Activated CD8-positive, alpha-beta memory T cell treated with anti-CD3 and anti-CD28 coated beads, Interleukin-2, amount 50 U/mL, for 24 hours (primary cell): Measurements from ENCODE around the gene CCNH.

Experiments
- DNase-seq: peaks from one replicate; pipeline ENCODE4 v3.0.0-alpha.2; 2020; ENCODE audit errors: extremely low read depth

The CCNH gene

DNA sequence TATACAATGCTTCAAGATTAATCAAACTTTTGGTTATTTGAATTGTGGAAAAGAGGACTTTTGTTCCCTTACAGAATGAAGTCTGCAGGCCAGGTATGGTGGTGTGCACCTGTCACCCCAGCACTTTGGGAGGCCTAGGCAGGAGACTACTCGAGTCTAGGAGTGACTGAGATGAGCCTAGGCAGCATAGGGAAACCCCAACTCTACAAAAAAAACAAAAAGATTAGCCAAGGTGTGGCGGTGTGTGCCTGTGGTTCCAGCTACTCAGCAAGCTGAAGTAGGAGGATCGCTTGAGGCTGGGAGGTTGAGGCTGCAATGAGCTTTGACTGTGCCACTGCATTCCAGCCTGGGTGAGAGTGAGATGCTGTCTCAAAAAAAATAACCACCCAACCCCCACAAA, 9.3 kb downstream of the CCNH start:
- no peak for DNase-seq

DNA sequence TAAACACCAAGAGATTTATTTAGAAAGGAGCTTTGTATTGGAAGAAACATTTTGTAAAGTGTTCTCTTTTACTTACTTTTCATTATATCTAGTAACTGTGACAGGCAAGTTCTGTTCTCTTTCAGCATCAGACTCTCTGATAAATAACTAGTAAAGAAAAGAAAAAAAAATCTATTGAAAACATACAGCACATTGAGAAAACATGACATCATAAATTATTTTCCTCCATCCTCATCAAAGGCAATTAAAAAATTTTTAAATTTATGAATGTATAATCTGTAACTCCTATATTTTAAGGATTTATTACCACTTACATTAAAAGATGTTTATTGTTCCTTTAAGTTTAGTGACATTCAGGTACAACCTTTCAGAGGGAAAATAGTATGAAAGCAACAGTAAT, 11.1 kb downstream of the CCNH start:
- no peak for DNase-seq

GRCh38 chr5:87400305-87400899, 12.3 kb downstream of the CCNH start:
- no peak for DNase-seq

DNA sequence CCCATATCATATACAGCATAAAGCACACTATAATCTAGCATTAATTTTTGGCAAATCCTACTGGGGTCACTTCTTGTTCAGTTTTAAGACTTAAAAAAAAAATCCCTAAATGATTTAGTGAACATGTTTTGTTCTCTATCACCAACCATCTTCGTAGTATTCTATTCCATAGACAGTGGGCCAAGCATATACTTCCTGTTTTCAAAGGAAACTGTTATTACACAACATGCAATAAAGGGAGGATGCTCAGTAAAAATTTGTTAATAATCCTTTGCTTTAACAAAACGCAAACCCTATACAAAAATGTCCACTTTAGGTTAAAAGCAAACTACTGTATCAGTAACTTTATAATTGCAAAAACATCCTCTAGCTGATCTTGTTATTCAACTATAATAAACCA, 13.0 kb downstream of the CCNH start:
- no peak for DNase-seq

DNA sequence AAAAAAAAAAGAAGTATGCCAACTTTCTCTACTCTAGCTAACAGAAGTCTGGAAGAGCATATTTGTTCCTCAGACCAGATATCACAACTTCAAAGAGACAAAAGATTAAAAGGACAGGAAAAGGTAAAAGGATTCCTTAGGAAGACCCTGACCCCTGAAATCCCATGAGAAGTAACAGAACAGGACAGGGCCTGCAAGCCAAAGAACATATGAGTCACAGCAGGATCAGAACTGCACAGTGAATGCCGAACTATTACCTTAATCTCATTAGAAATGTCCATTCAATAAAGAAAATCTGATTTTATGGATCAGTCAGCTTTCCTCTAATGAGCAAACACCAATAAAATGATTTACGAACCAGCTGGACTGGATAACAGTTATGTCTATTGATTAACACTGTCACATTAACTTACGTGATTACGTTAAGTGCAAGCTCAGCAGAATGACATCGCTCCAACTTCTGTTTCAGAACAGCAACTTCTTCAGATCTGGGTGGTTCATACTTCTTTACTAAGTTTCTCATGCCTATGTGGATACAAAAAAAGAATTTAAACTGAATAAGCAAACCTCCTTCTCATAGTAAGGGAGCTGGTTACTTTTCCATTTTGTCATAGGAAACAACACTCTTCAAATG, 13.6 kb downstream of the CCNH start:
- DNase-seq, result no peak

DNA sequence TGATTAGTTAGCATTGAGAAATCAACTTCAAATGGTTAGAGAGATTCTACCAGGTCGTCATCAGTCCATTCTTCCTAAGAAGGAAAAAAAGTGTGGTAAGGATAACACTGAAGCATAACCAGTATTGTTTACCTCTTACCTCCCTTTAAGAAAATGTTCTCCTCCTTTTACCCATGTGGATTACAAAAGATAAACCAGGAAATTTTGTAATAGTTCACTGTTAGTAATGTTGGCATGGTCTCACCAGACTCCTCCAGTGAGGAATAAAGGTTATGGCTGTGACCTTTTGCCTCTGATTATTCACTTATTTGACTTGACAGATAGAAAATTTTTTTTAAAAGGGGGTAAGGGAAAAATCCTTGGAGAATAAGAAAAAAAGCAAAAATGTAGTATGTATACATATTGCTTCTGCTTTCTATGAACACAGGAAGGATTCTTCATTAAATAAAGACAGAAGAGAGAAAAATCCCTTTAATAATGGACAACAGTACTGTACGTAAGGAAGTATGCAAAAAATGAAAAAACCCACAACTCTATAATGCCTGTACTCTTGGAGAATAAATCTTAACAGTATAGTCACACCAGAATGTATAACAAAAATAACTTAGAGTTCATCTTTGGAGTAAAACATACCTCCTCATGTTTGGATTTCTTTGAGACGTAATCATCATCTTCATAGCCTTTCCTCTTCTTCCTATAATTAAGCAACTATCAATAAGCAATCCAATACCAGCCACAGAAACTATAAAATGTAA, 18.1 kb downstream of the CCNH start:
- no peak for DNase-seq

GRCh38 chr5:87393331-87393730, 19.4 kb downstream of the CCNH start:
- DNase-seq, result no peak

DNA sequence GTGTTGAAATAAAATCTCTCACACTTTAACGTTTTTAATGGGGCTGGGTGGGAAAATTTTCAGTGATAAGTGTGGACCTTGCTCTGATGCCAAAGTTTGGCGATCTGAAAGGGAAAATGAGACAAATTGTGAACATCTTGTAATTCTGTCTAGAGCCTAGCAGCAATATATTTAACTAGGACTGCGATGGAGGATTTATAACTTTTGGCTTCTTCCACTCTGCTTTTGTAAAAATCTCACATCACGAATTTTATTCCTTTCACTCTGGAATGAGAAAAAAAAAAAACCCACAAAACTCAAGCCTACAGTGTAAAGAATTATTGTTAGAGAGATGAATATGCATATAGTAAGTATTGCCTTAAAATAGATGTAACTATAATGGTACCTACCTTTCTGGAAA, 19.9 kb downstream of the CCNH start:
- DNase-seq, result no peak

DNA sequence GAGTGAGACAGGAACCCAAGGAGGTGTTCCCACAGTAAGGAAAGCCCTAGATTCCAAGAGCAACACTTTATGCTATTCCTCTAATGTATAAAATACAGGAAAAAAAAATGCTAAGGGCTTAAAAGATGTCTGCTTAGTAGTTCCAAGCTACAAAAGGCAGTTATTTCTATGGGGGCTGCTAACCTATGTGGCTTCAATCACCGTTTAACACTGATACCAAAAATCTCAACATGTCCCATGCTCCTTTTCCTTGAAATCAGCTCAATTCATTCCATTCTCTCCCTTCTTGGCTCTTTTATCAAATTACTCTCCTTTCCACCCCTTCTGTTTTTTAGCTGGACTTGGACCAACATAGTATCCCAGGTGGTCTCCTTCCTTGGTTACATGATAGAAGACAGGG, 20.6 kb downstream of the CCNH start:
- DNase-seq, result no peak

- no peak for DNase-seq
These were observed 22.0 kb downstream of the CCNH start for GRCh38 chr5:87390576-87391199.

GRCh38 chr5:87390075-87390474, 22.7 kb downstream of the CCNH start:
- DNase-seq, result no peak

DNA sequence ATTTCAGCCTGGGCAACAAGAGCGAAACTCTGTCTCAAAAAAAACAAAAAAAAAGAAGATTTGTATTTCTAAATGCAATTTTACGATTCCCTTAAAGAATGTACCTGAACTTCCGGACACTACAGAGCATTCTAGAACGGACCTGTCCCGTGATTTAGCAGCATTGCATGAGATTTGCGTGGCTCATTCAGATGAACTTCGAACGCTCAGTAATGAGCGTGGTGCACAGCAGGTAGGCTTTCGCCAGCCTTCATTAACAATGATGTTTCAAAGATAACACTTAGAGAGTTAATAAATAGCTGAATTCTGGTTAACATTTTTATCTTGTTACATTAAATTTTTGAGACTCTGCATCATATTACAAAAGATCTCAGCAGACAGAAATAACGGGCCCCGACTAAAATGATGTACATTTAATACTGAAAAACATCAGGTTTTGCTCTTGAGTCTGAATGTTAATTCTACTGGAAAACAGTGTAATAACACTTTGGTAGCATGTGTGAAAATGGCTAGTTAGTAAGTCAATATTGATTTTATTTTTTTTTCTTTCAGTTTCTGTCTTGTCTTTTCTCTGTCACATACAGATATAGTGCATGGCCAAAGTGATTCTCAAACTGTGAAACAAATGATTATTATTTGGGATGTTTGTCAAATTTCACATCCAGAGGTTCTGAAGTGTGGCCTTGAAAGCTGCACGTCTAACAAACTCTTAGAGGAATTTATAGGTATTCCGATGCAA, 23.3 kb downstream of the CCNH start:
- no peak for DNase-seq

GRCh38 chr5:87388129-87388528, 24.6 kb downstream of the CCNH start:
- no peak for DNase-seq

- no peak for DNase-seq
These were observed 26.9 kb downstream of the CCNH start for GRCh38 chr5:87385802-87386201.

DNA sequence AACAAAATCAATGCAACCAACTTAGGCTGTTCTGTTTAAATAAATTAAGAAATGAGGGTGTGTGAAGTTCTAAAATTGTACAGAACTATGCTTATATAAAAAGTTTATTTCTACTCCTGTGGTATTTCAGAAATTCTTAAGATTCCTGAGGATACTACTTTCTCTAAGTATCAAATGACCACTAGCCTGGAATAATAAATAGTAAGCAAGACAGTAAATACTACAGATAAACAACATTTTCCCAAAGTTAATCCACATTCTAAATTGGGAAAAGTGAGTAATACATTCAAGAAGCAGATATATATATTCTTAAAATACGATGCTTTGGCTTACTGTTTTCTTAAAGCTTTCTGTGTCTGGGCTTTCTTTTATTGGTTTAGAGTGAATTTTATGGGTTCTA, 29.5 kb downstream of the CCNH start:
- DNase-seq, result no peak

DNA sequence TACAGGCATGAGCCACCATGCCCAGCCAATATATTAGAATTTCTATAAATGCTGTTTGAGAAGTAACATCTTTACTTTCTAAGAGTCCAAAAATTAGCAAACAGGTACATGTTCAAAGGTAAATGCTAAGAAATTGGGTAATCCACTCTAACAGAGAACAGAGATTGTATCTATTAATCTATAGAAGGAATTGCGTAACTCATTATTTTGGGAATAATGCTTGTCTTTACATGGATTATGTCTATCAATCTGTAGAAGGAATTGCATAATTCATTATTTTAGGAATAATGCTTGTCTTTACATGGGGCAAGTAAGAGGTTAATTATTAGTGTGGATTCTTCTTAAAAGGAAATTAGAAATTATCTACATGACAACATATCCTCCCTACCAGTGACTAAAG, 30.5 kb downstream of the CCNH start:
- DNase-seq, result no peak

DNA sequence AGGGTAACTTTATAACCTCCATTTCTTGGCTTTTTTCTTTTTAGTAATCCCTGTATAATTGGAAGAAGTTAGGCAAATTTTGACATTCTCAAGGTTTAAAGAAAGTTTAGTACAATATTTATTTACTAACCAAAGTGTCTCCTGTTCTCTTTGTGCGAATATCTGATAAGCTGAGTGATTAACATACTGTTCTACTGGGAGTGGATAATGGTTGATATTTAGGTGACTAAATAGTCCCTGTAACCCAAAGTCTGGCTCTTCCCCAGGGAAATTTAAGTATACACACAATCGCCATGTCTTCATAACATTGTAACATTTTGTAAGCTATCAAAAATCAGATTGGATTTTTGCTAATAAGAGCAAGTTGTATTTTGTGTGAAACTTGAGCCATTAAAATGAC, 40.0 kb downstream of the CCNH start:
- no peak for DNase-seq

GRCh38 chr5:87369431-87369830, 43.3 kb downstream of the CCNH start:
- DNase-seq, result no peak

- no peak for DNase-seq
These were observed 44.1 kb downstream of the CCNH start for GRCh38 chr5:87368601-87369000.

DNA sequence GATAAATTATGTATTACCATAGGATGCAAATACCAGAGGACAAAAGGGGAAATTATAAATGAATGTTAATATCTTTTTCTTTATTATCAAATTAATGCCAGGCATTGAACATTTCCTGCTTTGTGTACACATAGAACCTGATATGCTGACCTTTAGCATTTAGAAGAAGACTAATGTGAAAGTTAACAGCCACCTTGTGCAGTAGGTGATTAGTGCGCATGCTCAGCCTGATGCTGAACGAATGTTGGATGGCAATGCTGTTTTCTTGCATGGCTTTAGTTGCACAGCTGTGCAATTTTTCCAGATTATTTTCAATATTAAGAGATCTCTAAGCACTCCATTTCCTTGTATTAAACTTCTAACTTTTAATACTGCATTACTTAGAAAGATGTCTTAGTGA, 45.5 kb downstream of the CCNH start:
- DNase-seq, result no peak

DNA sequence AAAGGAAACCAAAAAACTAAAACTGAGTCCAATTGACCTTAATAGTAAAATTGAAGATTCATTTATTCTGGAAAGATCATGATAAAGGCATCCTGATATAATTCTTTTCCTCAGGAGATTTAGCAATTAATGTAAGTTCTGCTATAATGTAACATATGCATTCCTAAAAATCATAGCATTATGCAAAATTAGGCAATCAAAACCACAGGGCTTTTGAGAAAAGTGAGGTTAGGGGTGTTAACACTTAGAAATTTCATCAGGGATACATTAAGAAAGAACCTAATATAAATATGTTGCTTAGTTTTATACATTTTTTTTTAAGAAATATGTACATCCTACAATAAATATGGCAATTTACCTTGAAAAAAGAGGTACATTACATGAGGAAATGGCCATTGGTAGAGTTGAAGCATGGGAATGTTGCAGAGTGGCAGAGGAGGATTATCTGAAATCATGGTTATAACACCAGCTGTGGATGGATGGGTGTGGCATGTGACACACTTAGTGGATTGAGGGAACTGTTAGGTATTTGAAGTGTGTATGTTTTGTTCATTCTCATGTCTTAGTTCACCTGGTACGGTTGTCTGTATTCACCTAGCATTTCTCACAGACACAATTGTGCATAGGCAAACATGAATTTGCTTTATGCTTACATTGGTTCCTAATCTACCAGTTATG, 51.1 kb downstream of the CCNH start:
- DNase-seq, result no peak

GRCh38 chr5:87361031-87361445, 51.7 kb downstream of the CCNH start:
- no peak for DNase-seq
